UCSD-AML1 (cell line): ENCODE results near the gene ZNF581.

Experiments used
- DNase-seq: peaks from one replicate; lab custom pipeline; 2025; ENCODE audit not compliant: unreplicated experiment; lab: John Stamatoyannopoulos, UW

ZNF581 gene

DNA sequence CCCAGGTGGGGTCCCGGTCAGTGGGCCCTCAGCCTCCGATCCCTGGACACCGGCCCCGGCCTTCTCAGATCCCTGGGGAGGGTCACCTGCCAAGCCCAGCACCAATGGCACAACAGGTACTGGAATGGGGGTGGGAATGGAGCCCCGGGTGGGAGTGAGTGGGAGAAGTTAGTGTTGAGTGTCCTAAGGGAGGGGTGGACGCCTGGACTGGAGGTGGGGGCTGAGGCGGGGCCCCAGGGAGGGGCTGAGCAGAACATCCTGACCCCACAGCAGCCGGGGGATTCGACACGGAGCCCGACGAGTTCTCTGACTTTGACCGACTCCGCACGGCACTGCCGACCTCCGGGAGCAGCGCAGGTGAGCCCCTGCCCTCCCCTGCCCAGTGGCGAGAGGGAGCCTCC, 49.2 kb downstream of the ZNF581 start:
- no peak for DNase-seq

DNA sequence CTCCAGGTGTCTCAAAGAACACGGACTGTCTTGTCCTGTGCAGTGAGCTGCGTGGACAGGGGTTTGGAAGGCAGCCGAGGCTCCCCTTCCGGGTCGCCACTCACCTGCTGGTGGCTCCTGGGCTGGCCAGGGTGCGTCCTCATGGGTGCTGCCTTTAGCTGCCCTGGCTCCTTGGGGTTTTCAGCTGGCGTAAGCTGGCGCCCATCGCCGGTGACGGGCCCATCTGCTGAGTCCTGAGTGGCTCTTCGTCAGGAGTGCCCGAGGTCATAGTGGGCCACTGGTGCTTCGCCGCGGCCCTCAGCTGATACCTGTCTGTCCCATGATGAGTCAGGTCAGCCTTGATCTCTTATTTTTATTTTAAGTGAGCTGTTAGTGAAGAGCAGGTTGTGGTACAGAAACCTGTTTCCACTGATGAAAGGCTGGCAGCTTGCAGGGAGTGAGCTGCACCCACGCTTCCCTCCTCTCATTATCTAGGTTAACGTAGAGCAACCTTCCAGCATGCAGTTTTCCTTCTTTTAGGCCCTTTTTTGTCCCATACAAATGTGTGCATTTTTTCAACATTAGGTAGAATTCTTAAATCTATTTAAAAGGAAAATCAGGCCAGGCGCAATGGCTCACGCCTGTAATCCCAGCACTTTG, 50.0 kb downstream of the ZNF581 start:
- DNase-seq, result no peak

DNA sequence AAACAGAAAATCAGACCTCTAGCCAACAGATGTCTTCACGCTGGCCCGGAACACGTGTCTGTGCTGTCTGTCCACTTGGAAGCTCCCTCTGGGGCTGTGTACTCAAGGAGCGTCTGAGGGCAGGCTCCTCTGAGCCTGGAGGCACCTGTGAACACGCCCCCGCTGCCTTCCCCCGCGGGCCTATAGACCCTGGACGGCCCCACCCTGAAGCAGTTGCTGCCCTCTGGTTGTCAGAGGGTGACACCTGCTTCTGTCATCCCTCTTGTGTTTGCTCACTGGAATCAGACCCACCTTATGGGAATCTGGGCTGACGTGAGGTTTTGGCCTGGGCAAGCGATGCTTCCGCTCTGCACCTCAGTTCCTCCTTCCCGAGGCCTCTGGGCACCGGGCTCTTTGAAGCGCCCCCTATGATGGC, 50.8 kb downstream of the ZNF581 start:
- DNase-seq, result no peak

DNA sequence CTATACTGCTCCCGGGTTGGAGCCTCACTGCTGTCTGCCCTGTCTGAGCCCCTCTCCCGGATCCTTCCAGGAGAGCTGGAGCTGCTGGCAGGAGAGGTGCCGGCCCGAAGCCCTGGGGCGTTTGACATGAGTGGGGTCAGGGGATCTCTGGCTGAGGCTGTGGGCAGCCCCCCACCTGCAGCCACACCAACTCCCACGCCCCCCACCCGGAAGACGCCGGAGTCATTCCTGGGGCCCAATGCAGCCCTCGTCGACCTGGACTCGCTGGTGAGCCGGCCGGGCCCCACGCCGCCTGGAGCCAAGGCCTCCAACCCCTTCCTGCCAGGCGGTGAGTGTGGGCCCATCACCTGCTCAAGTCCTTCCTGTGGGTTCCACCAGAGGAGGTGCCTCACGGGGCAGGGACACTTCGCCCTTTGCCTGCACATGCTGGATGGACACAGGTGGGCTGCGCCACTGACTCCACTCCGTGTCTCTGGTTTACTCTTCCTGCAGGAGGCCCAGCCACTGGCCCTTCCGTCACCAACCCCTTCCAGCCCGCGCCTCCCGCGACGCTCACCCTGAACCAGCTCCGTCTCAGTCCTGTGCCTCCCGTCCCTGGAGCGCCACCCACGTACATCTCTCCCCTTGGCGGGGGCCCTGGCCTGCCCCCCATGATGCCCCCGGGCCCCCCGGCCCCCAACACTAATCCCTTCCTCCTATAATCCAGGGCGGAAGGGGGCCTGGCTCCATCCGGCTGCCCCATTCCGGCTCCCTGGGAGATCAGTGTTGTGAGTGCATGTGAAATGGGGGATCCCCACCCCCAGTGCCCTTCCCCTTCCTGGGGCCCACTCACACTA, 51.4 kb downstream of the ZNF581 start:
- no peak for DNase-seq
